Neural crest cell (in vitro differentiated cells): ENCODE results near the gene KRTAP9-8. TPM values are rescaled to one million over a fixed set of nuclear protein-coding genes. Genes with fewer than 3 reads are reported as not detected.

Experiments used
- total RNA-seq: library from RNA; stranded (reverse); gene quantifications from 2 replicates; pipeline ENCODE4 v1.2.1, GENCODE V29; 2021

Gene KRTAP9-8
- total RNA-seq, 1 donor from 2014 or later, result not detected

Other genes with a start within 250 kb of the KRTAP9-8 start
- gene KRTAP3-3, start 243.8 kb upstream of the KRTAP9-8 start, total RNA-seq, result not detected in 2 replicates
- gene KRTAP3-2, start 238.1 kb upstream of the KRTAP9-8 start, total RNA-seq, result not detected in 2 replicates
- not detected in 2 replicates for gene KRTAP3-1, start 228.9 kb upstream of the KRTAP9-8 start, total RNA-seq
- not detected in 2 replicates for gene KRTAP1-5, start 210.8 kb upstream of the KRTAP9-8 start, total RNA-seq
- not detected in 2 replicates for gene KRTAP1-4, start 207.8 kb upstream of the KRTAP9-8 start, total RNA-seq
- gene KRTAP1-3, start 203.1 kb upstream of the KRTAP9-8 start, total RNA-seq, result not detected in 2 replicates
- gene KRTAP1-1, start 196.5 kb upstream of the KRTAP9-8 start, total RNA-seq, result not detected in 2 replicates
- not detected in 2 replicates for gene KRTAP2-1, start 190.7 kb upstream of the KRTAP9-8 start, total RNA-seq
- gene KRTAP2-2, start 182.8 kb upstream of the KRTAP9-8 start, total RNA-seq, result not detected in 2 replicates
- not detected in 2 replicates for gene KRTAP2-3, start 177.9 kb upstream of the KRTAP9-8 start, total RNA-seq
- gene KRTAP2-4, start 172.1 kb upstream of the KRTAP9-8 start, total RNA-seq, result not detected in 2 replicates
- gene KRTAP4-7, start 153.8 kb upstream of the KRTAP9-8 start, total RNA-seq, result not detected in 2 replicates
- not detected in 2 replicates for gene KRTAP4-8, start 139.9 kb upstream of the KRTAP9-8 start, total RNA-seq
- gene KRTAP4-16, start 135.8 kb upstream of the KRTAP9-8 start, total RNA-seq, result not detected in 2 replicates
- not detected in 2 replicates for gene KRTAP4-9, start 132.6 kb upstream of the KRTAP9-8 start, total RNA-seq
- not detected in 2 replicates for gene KRTAP4-11, start 119.6 kb upstream of the KRTAP9-8 start, total RNA-seq
- not detected in 2 replicates for gene KRTAP4-12, start 113.8 kb upstream of the KRTAP9-8 start, total RNA-seq
- gene KRTAP4-6, start 97.5 kb upstream of the KRTAP9-8 start, total RNA-seq, result not detected in 2 replicates
- not detected in 2 replicates for gene KRTAP4-5, start 88.2 kb upstream of the KRTAP9-8 start, total RNA-seq
- not detected in 2 replicates for gene KRTAP4-4, start 77.3 kb upstream of the KRTAP9-8 start, total RNA-seq
- gene KRTAP4-3, start 69.8 kb upstream of the KRTAP9-8 start, total RNA-seq, result not detected in 2 replicates
- not detected in 2 replicates for gene KRTAP4-2, start 59.8 kb upstream of the KRTAP9-8 start, total RNA-seq
- gene KRTAP4-1, start 53.1 kb upstream of the KRTAP9-8 start, total RNA-seq, result not detected in 2 replicates
- gene KRTAP9-1, start 48.1 kb upstream of the KRTAP9-8 start, total RNA-seq, result not detected in 2 replicates
- not detected in 2 replicates for gene KRTAP9-2, start 11.4 kb upstream of the KRTAP9-8 start, total RNA-seq
- not detected in 2 replicates for gene KRTAP9-3, start 5.5 kb upstream of the KRTAP9-8 start, total RNA-seq
- gene KRTAP9-4, start 11.7 kb downstream of the KRTAP9-8 start, total RNA-seq, result not detected in 2 replicates
- not detected in 2 replicates for gene KRTAP9-9, start 17.4 kb downstream of the KRTAP9-8 start, total RNA-seq
- not detected in 2 replicates for gene KRTAP9-6, start 27.4 kb downstream of the KRTAP9-8 start, total RNA-seq
- not detected in 2 replicates for gene KRTAP9-7, start 37.7 kb downstream of the KRTAP9-8 start, total RNA-seq
- not detected in 2 replicates for gene KRTAP29-1, start 64.9 kb downstream of the KRTAP9-8 start, total RNA-seq
- not detected in 2 replicates for gene KRTAP16-1, start 71.3 kb downstream of the KRTAP9-8 start, total RNA-seq
- gene KRTAP17-1, start 77.7 kb downstream of the KRTAP9-8 start, total RNA-seq, result not detected in 2 replicates
- not detected in 2 replicates for gene KRT33A, start 112.8 kb downstream of the KRTAP9-8 start, total RNA-seq
- gene KRT33B, start 131.8 kb downstream of the KRTAP9-8 start, total RNA-seq, result not detected in 2 replicates
- gene KRT34, start 144.3 kb downstream of the KRTAP9-8 start, total RNA-seq, result not detected in 2 replicates
- gene KRT31, start 159.6 kb downstream of the KRTAP9-8 start, total RNA-seq, result not detected in 2 replicates
- gene KRT37, start 186.6 kb downstream of the KRTAP9-8 start, total RNA-seq, result not detected in 2 replicates
- not detected in 2 replicates for gene KRT38, start 203.0 kb downstream of the KRTAP9-8 start, total RNA-seq
- gene KRT32, start 229.4 kb downstream of the KRTAP9-8 start, total RNA-seq, result not detected in 2 replicates
- not detected in 2 replicates for gene KRT35, start 243.2 kb downstream of the KRTAP9-8 start, total RNA-seq